Natural killer cell (primary cell): ENCODE data around the gene SINHCAF. TPM values are rescaled to one million over a fixed set of nuclear protein-coding genes. Genes with fewer than 3 reads are reported as not detected.

Source experiments
- ATAC-seq, 3 donors: fragments of 150-1000 bp in 2 of 3; fragments of 200-7000 bp in 1 of 3; cut with Tn5 transposase; 1 replicate in 1 of 3; 2 replicates in 2 of 3; pipeline ENCODE4 v1.10.0; 2021; ENCODE audit warnings: mild to moderate bottlenecking in 2 of 3, moderate library complexity in 2 of 3
- DNase-seq, 2 donors: peaks; one replicate each; pipeline versions ENCODE4 v3.0.0 to v3.0.0-alpha.2; 2013 to 2021; ENCODE audit warnings: mixed read lengths in 1 of 2
- H3K27ac ChIP-seq: one replicate; pipeline ENCODE4 v1.5.1; 2013; ENCODE audit warnings: mild to moderate bottlenecking, low read length
- H3K27me3 ChIP-seq: one replicate; pipeline ENCODE4 v1.6.1; 2013; ENCODE audit warnings: low read length; ENCODE audit not compliant: control insufficient read depth, insufficient read depth
- H3K36me3 ChIP-seq: one replicate; pipeline ENCODE4 v1.6.1; 2013; ENCODE audit warnings: low read length; ENCODE audit not compliant: control insufficient read depth, insufficient read depth
- H3K4me1 ChIP-seq: one replicate; pipeline ENCODE4 v1.6.1; 2013; ENCODE audit warnings: low read length; ENCODE audit not compliant: control insufficient read depth, insufficient read depth
- H3K4me3 ChIP-seq: one replicate; pipeline ENCODE4 v1.5.1; 2013; ENCODE audit warnings: low read length
- H3K9me3 ChIP-seq: one replicate; pipeline ENCODE4 v1.6.1; 2013; ENCODE audit warnings: low read length; ENCODE audit not compliant: control insufficient read depth, insufficient read depth
- H3K27ac Mint-ChIP-seq, 2 donors: one replicate each; pipeline ENCODE4 v1.8.0; 2022; ENCODE audit warnings: mild to moderate bottlenecking in 2 of 2, mixed read lengths in 2 of 2, moderate library complexity in 1 of 2
- H3K27me3 Mint-ChIP-seq, 2 donors: one replicate each; pipeline ENCODE4 v1.8.0; 2022; ENCODE audit warnings: low read depth in 2 of 2, mixed read lengths in 2 of 2
- H3K36me3 Mint-ChIP-seq: one replicate; pipeline ENCODE4 v1.8.0; 2022; ENCODE audit warnings: mixed read lengths
- H3K4me1 Mint-ChIP-seq, 2 donors: one replicate each; pipeline ENCODE4 v1.8.0; 2022; ENCODE audit warnings: mixed read lengths in 2 of 2
- H3K4me3 Mint-ChIP-seq: one replicate; pipeline ENCODE4 v1.8.0; 2022; ENCODE audit warnings: mild to moderate bottlenecking, moderate library complexity, mixed read lengths
- H3K9me3 Mint-ChIP-seq, 2 donors: one replicate each; pipeline ENCODE4 v1.8.0; 2022; ENCODE audit warnings: mixed read lengths in 2 of 2
- WGBS: methylation state at CpG from one replicate; pipeline ENCODE4 v1.1.7; 2013; ENCODE audit warnings: missing lambda C conversion rate; ENCODE audit not compliant: insufficient coverage; 5-methylcytosine and 5-hydroxymethylcytosine counted together
- intact Hi-C: fragments of 100-400 bp; cut with micrococcal nuclease; formaldehyde crosslinking; loops from one replicate; pipeline ENCODE4 v1.14.2; 2022
- total RNA-seq, 4 donors: library from RNA; stranded (reverse); fragments of 120-200 nt in 1 of 4; gene quantifications; one replicate each; pipeline versions ENCODE4 v1.2.3 to v1.2.4, GENCODE V29; 2013 to 2022
- TF ChIP-seq, protein P1 (sequence below): fragments of 200-600 bp; IDR thresholded peaks from one replicate; pipeline ENCODE4 v1.8.0; 2022; ENCODE audit warnings: antibody characterized with exemption

SINHCAF gene
- total RNA-seq, 3 donors from 2014 or later (not counting 1 experiment from before 2014, with no cell fraction given): 40.4 to 55.0 (median 41.0) TPM

DNA sequence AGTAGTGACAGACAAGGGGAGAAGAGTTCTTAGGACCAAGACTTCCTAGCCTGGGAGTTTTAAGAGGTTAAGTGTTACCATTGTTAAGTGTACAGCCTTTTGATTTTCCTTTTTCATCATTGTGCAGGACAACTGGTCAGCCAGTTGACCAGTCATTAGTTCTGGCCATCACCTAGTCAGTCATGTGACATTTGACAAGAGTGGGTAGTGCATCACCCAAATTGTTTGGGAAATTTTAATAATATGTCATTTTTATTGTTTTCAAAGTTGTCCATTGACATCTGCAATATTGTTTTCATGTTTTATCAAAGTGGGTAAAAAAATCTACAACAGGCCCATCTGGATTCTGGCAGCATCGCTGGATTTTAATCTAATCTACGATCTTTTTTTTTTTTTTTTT is 15.5 kb downstream of the SINHCAF start:
- no peak overlapping the region for H3K4me3 ChIP-seq
- DNase-seq (no peak), ATAC-seq (no peak)
- Mint-ChIP-seq H3K36me3 (no peaks in the 10 kb centered on the region), H3K27ac (no peak overlapping the region), H3K4me3 (no peak overlapping the region), H3K9me3 (no peaks in the 10 kb centered on the region), H3K4me1 (peaks cover 18 to 35% of the 10 kb centered on the region in 2 donors), H3K27me3 (no peaks in the 10 kb centered on the region)
- TF ChIP-seq, protein P1, sequence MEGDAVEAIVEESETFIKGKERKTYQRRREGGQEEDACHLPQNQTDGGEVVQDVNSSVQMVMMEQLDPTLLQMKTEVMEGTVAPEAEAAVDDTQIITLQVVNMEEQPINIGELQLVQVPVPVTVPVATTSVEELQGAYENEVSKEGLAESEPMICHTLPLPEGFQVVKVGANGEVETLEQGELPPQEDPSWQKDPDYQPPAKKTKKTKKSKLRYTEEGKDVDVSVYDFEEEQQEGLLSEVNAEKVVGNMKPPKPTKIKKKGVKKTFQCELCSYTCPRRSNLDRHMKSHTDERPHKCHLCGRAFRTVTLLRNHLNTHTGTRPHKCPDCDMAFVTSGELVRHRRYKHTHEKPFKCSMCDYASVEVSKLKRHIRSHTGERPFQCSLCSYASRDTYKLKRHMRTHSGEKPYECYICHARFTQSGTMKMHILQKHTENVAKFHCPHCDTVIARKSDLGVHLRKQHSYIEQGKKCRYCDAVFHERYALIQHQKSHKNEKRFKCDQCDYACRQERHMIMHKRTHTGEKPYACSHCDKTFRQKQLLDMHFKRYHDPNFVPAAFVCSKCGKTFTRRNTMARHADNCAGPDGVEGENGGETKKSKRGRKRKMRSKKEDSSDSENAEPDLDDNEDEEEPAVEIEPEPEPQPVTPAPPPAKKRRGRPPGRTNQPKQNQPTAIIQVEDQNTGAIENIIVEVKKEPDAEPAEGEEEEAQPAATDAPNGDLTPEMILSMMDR: no peak
- H3K36me3 ChIP-seq: no peaks in the 10 kb centered on the region
- no peaks in the 10 kb centered on the region for H3K4me1 ChIP-seq
- no peaks in the 10 kb centered on the region for H3K9me3 ChIP-seq
- intact Hi-C loops: no loop called here
- H3K27ac ChIP-seq: no peak overlapping the region
- H3K27me3 ChIP-seq: no peaks in the 10 kb centered on the region
- WGBS: 94% methylated on average over 2 of the region's 2 CpGs

GRCh38 chr12:31309279-31309678 is 16.7 kb downstream of the SINHCAF start:
- no peaks in the 10 kb centered on the region for H3K9me3 ChIP-seq
- no peak overlapping the region for H3K4me3 ChIP-seq
- H3K27me3 ChIP-seq: no peaks in the 10 kb centered on the region
- ATAC-seq (no peak), DNase-seq (no peak)
- H3K4me1 ChIP-seq: no peaks in the 10 kb centered on the region
- intact Hi-C loops: no loop called here
- TF ChIP-seq, protein P1: no peak
- no peaks in the 10 kb centered on the region for H3K9me3 Mint-ChIP-seq
- WGBS: 100% methylated on average over 1 of the region's 1 CpG
- H3K4me3 Mint-ChIP-seq: no peak overlapping the region
- H3K36me3 ChIP-seq: peaks cover 7% of the 10 kb centered on the region
- no peak overlapping the region for H3K27ac Mint-ChIP-seq
- no peaks in the 10 kb centered on the region for H3K36me3 Mint-ChIP-seq
- H3K27me3 Mint-ChIP-seq: no peaks in the 10 kb centered on the region
- H3K27ac ChIP-seq: no peak overlapping the region
- H3K4me1 Mint-ChIP-seq: peaks cover 29 to 38% of the 10 kb centered on the region in 2 donors

DNA sequence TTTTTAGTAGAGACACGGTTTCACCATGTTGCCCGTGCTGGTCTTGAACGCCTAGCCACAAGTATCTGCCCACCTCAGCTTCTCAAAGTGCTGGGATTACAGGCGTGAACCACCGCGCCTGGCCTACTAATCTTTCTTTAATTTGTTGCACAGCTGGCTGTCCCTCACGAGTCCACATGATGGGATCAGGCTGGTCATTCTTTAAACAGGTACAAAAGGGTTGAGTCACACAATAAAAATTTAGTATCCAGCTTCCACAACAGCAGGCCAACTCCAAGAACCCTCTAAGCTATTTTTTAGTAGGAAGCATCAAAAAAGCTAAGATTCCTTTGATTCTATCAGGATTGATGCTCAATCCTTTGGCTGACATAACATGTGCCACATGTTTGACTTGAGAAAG is 17.8 kb downstream of the SINHCAF start:
- Mint-ChIP-seq H3K36me3 (no peaks in the 10 kb centered on the region), H3K27ac (no peak overlapping the region), H3K27me3 (no peaks in the 10 kb centered on the region), H3K4me1 (peaks cover 41 to 44% of the 10 kb centered on the region in 2 donors), H3K9me3 (no peaks in the 10 kb centered on the region), H3K4me3 (no peak overlapping the region)
- intact Hi-C loops: no loop called here
- no peaks in the 10 kb centered on the region for H3K27me3 ChIP-seq
- peaks cover 8% of the 10 kb centered on the region for H3K4me1 ChIP-seq
- ATAC-seq: no peak
- peaks cover 9% of the 10 kb centered on the region for H3K36me3 ChIP-seq
- no peak overlapping the region for H3K27ac ChIP-seq
- 85% methylated on average over 7 of the region's 7 CpGs for WGBS
- H3K9me3 ChIP-seq: no peaks in the 10 kb centered on the region
- DNase-seq: no peak
- H3K4me3 ChIP-seq: no peak overlapping the region
- TF ChIP-seq, protein P1: no peak

DNA sequence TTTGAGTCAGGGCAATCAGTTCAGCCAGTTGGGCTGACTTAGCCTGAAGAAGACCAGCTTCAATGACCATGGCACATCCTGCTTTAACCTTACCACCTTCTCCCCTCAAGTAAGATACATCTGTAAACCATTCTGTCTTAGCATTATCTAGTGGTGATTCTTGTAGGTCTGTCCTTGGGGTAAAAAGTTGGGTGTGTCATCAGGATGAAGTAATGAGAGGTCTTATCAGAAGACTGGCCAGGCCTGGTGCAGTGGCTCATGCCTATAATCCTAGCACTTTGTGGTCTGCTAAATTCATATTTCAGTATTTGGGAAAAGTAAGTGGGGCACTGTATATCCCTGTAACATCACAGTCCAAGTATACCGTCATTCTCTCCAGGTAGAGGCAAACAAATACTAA is 19.1 kb downstream of the SINHCAF start:
- TF ChIP-seq, protein P1: no peak
- DNase-seq (no peak), ATAC-seq (no peak)
- no peaks in the 10 kb centered on the region for H3K9me3 Mint-ChIP-seq
- no peak overlapping the region for H3K4me3 Mint-ChIP-seq
- Histone ChIP-seq H3K4me3 (no peak overlapping the region), H3K36me3 (peaks cover 15% of the 10 kb centered on the region), H3K4me1 (peaks cover 8% of the 10 kb centered on the region), H3K27ac (no peak overlapping the region), H3K9me3 (no peaks in the 10 kb centered on the region), H3K27me3 (no peaks in the 10 kb centered on the region)
- no peaks in the 10 kb centered on the region for H3K27me3 Mint-ChIP-seq
- intact Hi-C loops: no loop called here
- no CpG with 5 or more reads among the region's 1 CpG for WGBS
- peaks cover 47 to 53% of the 10 kb centered on the region in 2 donors for H3K4me1 Mint-ChIP-seq
- no peaks in the 10 kb centered on the region for H3K36me3 Mint-ChIP-seq
- H3K27ac Mint-ChIP-seq: peak overlapping the region in 1 of 2 donors; percentile 35
